Right lobe of liver (tissue), 4 donors: Measurements from ENCODE around the gene PDLIM7.

Experiments used
- CTCF ChIP-seq, 4 donors: fragments of 200-600 bp in 3 of 4; fragments of 450-650 bp in 1 of 4; IDR thresholded peaks; one replicate each; pipeline versions ENCODE4 v1.5.1 to v1.8.0; 2016 to 2022; ENCODE audit warnings: antibody characterized with exemption in 4 of 4, mild to moderate bottlenecking in 2 of 4
- POLR2A ChIP-seq: fragments of 450-650 bp; IDR thresholded peaks from one replicate; pipeline ENCODE4 v1.6.1; 2017; ENCODE audit warnings: antibody characterized with exemption, mild to moderate bottlenecking
- donor health status: DM: no; HTN: no; CAD: no.
- donor health status: DM: no; HTN: no; CAD: no.
- donor health status: DM: no; HTN: yes; CAD: no.

- TF ChIP-seq CTCF (IDR thresholded peaks at IDR 0.05) (no peak), POLR2A (no peak)
Observed at GRCh38 chr5:177453852-177454396, 43.5 kb downstream of the PDLIM7 start.
